Measurements from ENCODE around the gene LTBR.
A peak's percentile ranks its signal among the peaks of the same experiment; 100 is the strongest.
"Not testable (repeated sequence)": the region's sequence is repeated elsewhere in the genome, so short reads cannot be mapped to it uniquely, and the experiment has no call there.

LTBR gene

DNA sequence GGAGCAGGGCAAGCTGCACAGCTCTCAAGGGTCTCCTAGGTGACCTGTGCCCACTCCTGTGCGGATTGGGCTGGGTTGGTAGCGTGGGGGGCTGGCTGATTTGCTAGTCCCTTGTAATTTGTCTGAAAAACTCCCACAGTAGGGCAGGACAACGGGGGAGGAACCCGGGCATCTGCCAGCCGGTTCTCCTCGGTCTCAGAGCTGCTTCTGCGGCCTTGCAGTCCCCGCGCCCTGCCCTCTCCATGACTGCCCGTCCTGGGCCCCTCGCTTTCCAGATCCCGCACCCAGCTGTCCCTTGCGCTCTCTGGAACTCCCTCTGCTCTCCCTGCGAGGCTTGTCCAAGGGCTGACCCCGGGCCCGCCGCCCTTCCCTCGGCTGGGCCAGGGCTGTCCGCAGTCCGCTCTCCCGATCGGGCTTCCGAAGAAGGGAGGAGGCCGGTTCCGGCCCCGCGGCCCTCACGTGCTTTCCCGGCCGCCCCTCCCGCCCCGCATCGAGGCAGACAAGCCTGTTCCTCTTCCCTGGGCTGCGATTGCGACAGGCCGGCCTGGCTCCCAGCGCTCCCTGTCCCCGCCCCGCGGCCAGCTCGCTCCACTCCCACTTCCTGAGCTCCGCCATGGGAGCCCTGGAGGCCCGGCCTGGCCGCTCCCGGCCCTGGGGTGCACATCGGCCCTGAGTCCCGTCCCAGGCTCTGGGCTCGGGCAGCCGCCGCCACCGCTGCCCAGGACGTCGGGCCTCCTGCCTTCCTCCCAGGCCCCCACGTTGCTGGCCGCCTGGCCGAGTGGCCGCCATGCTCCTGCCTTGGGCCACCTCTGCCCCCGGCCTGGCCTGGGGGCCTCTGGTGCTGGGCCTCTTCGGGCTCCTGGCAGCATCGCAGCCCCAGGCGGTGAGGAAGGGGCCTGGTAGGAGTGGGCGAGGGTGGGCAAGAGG is at the start of gene LTBR:
TSS of gene LTBR (plus strand) at position 591 of the 927 bp plus-strand sequence. CDS start at position 788, 197 bp downstream.
- peak; percentile 28 for DNase-seq

DNA sequence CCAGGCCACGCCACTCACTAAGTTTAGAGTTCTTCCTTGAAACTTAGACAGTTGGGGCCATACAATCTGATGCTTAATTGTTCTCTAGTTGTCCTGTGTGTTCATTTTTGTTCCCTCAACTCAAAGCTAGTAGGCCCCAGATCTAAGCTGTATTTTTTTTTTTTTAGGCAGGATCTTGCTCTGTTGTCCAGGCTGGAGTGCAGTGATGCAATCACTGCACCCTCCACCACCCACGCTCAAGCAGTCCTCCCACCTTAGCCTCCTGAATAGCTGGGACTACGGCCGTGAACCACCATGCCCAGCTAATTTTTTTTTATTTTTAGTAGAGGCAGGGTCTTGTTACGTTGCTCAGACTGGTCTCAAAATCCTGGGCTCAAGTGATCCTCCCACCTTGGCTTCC is 49.6 kb upstream of the LTBR start:
- DNase-seq = no peak

DNA sequence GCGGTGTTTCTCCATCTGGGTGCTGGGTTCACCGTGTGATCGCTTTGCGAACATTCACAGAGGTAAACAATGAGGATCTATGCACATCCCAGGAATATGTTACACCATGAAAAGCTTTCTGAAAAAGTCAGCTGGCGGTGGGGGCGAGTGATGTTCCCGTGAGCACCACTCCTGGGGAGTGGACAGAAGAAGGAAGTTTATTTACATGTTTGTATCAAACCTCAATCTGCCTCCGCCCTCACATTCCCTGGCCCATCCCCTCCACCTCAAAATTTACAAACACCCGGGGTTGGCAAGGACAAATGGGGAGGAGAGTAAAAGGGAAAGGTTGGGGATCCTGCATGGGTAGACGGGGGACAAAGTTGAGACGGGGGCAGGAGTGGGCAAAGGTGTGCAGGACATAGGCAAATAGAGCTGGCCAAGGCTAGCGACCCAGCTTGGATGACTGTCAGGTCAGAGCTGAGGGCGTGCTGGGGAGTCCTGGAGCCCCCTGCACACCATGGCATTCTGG is 49.0 kb upstream of the LTBR start:
- no peak for DNase-seq

DNA sequence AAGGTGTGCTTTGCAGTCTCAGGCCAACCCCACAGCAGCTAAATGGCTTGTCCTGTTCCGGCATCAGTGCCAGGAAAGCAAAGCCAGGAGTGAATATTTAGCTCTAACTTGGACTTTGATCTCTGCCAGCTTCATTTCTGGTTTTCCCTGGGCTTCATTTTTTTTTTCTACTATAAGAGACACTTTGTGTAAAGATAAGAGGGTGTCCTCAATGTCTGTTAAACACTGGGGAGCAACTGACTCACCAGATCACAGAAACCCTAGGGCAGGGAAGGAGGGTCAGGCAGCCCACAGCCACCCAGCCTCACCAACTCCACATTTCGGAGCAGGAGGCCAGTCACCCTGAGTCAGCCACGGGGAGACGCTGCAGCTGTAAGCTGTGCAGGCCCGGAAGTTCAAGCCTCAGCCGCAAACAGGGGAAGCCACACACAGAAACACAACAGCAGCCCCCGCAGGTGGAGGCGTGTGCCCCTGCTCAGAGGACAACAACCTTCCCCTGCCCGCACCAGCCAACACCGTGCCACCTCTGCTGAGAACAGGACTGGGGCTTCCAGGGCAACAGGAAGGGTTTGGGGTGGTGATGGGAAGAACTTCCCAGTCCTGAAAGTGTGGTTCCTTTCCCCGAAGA is 48.4 kb upstream of the LTBR start:
- DNase-seq = peak; percentile 85

DNA sequence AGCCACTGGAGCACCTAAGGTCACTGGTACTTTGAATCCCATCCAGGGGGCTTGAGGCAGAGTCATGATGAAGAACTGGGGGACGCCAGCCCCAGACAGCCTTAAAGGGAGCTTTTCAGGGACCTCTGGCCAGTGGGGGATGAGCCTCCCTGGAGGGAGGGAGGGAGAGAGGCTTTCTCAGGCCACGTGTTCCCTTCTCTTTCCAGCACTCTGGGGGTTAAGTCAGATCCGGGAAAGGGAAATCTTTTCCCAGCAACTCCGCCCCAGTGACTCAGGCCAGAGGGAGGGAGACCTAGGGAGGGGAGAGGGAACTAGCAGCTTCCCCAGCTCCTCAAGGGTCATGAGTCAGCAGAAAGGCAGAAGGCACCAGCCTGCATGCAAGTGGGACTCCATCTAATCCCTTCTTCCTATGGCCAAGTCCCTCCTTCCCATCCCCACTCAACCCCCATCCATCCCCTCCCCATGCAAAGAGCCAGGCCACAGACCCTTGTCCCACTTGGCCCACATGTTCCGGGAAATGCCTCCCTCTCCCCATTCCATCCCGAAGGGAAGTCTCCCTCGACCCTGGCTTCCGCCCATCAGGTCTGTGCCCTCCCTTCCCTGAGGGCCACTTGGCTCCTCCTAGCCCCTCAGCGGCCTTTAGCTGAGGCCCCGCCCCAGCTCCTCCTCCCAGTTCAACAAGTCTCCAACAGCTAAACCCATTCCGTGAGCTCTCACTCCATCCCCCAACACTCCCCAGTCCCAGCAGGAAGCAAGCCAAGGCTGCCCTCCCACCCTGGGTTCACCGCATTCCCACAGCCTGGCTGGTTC is 47.7 kb upstream of the LTBR start:
- peak; percentile 54 for DNase-seq

DNA sequence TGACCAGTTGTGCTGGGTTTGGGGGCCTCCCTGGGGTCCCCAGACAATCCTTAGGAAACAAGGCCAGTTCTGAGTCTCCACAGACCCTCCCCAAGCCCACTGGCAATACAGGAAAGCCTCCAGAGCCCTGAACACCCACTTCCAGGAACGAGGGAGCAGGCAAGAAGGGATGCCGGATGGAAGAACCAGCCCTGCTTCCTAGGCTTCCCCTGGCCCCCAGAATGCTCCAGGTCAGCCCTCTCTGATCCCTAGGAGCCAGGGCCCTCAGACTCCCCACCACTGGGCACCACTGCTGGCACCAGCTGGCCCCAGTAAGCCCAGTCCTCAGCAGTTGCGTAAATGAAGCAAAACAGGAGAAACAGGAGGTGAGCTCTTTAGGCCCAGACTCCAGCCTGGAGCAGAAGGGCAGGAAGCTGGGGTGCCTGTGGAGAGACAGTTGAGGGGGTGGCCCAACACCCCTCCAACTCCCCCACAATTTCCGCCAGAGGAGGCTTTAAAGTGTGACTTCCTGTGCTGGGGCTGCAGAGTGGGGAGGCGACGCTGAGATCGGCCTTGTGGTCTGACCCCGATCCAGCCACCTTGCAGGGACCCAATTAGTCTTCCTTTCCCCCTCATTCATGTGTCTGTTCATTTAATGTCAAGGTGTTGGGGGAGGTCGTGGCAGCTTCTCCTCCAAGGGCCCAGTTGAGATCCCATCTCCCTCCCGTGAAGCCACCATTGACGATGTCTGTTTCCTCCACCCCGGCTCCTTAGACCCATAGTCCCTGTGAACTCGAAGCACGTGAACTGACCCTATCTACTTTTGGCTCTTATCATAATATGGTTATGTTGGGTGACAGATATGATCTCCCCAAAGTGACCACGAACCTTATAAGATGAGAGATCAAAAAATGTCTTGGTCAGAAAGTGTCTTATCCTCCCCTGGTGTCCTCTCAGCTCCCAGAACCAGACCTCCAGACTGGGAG is 46.8 kb upstream of the LTBR start:
- peak; percentile 78 for DNase-seq

DNA sequence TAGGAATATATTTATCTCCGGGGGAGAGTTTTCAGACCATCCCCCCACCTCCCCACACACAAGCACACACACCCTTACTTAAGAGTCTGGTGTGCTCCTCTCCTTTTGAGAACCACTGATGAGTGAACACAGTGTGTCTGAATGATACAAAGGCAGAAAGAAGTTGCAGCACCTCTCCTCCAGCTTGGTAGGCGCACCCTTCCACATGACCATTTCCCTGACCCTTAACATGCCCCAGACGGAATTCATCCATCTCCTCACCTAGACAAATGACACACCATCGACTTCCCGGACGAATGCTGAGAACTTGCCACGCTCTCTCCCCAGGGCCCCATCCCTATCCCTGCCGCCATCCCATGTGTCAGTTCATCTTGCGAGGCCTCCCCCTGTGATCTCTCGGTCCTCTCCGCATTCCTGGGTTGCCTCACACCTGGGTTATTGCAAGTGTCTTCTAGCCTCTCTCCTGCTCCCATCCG is 46.0 kb upstream of the LTBR start:
- no peak for DNase-seq

DNA sequence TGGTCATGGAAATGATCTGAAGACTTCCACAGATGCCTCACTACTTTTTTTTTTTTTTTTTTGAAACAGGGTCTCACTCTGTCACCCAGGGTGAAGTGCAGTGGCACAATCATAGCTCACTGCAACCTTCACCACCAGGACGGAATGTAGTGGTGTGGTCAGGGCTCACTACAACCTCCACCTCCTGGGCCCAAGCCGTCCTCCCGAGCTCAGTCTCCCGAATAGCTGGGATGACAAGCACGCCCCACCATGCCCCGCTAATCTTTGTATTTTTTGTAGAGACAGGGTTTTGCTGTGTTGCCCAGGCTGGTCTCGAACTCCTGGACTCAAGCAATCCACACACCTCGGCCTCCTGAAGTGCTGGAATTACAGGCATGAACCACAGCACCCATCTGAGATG is 45.4 kb upstream of the LTBR start:
- DNase-seq = not testable (repeated sequence)

DNA sequence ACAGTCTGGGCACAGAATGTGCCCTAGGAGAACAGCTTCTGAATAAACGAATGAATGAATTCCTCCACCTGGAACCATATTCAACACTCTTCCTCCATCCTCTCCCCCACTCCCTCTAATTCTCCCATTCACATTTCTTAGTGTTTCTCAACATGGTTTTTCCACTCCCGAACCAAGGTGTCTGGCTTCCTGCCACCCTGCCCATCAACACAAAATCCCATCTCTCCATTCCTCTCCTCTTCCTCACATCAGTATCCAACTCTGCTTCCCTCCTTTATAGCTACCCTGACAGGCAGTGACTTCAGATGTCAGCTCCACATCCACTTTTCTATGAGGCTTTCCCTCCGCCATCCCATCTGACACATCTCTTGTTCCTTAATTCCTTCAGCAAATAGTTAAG is 45.0 kb upstream of the LTBR start:
- DNase-seq = no peak

DNA sequence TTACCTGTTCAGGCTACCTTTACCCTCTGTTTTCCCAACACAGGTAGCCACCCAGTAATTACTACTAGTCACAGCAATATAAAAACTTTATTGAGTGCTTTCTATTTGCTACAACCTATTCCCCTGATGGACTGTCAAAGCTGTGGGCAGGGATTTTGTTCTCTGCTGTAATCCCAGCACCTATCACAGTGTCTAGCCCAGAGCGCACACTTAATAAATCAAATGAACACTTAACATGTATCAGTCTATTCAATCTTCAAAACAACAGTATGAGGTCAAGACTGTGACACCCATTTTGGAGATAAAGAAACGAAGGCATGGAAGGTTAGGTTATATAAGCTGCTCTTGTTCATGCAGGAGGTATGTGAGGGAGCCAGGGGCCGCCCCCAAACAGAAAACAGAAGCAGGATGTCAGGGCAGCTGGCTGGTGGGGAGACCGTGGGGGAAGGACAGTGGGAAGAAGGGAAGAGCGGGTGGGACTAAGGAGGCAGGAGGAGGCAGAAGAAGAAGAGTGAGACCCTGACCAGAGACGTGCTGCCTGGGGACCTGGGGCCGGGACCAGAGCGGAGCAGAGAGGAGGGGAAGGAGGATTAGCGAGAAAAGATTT is 43.8 kb upstream of the LTBR start:
- DNase-seq = no peak

DNA sequence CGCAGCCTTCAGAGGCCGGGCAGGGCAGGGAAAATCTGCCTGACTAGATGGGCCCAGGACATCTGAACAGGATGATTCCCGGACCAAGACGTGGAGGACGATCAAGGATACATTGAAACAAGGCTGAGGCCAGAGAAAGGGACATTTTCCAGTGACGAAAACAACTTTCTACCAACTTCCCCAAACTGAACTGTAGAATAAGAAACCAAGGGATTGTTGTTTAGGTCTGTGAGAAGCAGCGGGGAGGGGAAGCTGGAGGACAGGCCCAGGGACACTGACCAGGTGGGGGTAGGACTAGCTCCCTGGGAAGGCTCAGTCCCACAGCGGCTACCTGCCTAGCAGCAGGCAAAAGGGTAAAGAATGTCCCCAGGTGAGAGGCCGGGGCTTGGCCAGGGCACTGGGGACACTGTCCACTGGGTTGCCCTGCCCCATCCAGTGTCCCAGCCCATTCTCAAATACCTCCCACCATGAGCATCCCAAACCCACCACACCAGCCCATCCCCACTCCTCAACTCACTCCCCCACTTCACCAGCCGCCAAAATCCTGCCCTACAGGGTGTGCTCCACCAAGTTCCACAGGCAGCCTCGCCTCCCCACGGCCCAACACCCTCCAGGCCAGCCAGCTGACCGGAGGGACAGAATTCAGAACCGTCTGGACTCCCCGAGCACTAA is 43.1 kb upstream of the LTBR start:
- DNase-seq = no peak

DNA sequence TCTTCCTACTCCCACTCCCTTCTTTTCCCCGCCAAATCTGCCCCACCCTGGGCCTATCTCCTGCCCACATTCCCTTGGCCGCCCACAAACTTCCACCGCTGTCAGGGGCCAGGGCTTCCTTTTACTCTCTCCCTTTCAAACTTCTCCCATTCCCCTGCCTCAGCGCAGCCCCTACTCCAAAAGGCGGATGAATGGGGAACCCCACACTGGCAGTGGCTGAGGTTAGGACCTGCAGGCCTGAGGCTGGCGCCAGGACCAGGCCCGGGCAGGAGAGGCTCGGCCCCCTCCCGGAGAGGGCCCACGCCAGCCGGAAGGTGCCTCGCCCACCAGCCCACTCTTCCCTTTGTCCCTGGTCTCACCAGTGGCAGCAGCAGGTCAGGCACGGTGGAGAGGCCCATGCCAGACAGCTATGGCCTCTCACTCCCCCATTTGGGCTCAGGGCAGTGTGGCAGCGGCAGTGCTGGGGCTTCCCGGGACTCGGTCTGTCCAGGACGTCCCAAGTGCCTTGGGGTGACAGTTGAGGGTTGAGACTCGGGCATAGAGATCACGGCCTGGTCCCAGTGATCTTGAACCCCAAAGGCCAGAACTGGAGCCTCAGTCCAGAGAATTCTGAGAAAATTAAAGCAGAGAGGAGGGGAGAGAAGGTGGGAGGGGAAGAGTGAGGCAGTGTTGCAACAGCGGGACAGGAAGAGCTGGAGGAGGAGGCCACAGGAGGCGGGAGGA is 42.4 kb upstream of the LTBR start, which contains the start of gene TNFRSF1A:
TSS of gene TNFRSF1A (minus strand) at position 660 of the 723 bp plus-strand sequence. CDS start at position 398, 262 bp downstream.
- DNase-seq = peak; percentile 54

DNA sequence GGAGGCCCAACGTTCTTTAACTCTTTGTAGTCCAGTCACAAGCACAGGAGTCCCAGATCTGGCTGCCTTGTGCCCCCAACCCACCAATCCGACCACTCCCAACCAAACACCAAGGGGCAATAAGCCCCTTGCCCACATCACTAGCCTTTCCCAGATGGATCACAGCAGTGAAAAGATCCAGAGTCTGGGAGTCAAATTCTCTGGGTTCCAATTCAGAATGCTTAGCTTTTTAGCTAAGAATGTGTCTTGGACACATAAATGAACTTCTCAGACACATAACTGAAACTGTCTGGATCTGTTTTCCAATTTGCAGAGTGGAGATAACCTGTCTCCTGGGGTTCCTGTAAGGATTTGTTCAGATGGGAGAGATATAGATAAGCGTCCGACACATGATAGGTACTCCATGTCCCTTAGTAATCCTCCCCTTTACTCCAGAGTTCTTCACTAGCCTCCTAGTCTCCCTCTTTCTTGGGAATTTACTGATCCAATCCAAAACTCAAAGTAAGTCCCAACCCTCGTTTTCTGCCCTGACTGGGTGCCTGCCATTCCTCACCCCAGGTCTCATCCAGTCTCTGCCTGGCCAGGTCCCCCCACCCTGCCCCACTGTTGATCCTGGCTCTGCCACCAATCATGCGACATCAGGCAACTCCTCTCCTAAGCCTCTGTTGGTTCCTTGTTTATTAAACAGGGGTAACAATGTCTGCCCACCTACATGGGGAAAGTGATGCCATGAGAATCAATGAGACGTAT is 41.6 kb upstream of the LTBR start:
- no peak for DNase-seq

DNA sequence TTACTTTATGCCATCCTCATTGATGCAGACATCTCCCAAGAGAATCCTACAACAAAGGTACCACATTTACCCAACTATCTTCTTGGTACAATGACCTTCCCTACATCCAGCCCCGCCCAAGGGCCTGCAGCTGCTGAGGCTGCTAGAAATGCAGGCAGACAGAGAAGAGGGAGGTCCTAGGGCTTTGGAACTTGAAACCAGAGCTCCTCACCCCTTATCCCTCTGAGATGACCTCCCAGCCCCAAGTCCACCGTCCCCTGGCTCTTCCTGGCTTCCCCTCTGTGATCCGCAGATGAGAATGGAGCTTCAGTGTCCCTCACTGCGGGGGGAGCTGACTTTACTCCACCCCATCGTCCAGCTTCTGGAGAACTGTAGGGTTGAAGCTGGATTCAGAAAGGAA is 40.4 kb upstream of the LTBR start:
- DNase-seq = no peak

DNA sequence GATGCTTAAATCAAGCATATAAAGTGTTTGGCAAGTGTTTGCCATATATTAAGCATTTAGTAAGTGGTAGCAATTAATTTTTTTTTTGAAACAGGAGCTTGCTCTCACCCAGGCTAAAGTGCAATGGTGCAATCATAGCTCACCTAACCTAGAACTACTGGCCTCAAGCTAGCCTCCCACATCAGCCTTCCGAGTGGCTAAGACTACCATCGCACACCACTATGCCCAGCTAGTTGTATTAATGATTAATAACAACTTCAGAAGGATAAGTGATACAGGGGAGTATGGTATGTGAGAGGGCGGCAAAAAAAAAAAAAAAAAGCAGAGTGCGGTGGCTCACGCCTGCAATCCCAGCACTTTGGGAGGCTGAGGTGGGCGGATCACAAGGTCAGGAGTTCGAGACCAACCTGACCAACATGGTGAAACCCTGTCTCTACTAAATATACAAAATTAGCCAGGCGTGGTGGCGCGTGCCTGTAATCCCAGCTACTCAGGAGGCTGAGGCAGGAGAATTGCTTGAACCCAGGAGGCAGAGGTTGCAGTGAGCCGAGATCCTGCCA is 39.8 kb upstream of the LTBR start:
- not testable (repeated sequence) for DNase-seq

DNA sequence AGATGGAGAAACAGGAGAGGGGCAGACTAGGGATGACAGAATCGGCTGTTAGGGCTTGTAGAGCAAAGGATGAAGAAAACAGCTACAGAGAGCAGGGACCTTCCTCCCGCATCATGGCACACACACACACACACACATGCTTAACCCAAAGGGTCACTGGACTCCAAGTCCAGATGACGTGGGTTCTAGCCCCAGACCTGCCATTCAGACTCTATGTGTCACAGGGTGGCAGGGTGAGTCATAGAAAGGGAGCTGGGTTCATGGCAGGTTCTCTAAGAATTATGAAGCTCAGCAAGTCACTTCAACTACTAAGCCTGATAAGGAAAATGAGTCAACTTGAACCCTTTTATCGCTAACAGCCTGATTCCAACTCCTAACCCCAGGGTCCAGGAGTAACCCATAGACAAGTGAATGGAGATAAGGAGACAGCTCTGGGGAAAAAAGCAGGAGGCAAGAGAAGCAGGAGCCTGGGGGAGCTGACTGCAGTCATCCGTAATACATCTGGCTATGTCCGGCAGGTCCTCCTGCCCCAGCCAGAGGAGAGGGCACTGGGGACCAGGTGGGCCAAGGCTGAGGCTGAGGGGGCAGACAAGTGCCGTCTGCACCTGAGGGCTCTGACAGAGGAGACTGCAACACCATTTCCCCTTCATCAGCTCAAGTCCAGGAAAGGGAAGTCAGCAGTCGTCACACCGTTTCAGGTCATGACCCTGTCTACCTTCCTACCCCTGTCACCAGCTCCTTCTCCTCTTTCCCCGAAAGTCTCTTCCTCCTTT is 38.5 kb upstream of the LTBR start:
- no peak for DNase-seq

DNA sequence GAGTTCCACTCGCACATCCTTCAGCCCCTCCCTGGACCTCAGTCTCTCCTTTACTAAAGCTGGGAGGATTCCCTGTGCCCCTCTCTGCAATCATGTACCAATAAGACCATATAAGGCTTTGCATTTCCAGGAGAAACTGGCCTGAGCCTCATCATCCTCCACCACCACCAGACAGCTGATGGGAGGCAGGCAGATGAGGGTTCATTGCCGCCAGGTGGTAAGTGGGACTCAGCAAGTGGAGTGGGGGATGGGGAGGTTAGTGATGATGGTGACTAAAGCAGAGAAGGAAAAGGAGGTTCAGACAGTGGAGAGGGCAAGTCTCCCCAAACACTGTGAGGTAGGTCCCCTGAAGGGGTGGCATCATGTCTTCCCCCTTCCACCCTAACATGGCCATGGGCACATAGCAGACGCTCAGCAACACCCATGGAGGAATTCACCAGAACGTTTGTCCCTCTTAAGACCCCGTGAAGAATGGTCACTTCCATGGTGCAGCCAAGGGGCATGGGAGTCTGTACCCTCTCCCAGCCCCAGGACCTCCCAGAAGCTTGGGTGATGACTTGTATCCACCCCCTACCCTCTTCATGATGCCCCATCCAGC is 37.6 kb upstream of the LTBR start:
- DNase-seq = no peak

DNA sequence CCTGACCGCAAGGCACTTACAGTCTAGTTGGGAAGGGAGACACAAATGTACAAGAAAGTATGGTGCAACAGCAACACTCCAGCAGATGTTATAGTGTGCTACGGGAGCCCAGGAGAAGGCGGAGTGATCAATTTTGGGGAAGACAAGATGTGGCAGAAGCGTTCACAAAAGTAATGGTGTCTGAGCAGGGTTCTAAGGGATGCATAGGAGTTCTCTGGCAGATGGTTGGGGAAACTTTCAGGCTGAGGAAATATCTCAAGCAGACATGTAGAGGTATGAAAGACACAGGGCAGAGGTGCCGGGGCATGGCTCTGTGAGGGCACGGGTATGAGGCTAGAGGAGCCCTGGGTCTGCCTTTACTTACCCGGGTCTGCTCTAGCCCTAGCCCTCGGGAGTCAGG is 37.0 kb upstream of the LTBR start:
- DNase-seq = no peak

Measured in CD4-positive, alpha-beta T cell treated with Interleukin-21 for 1 hour (primary cell).